ENCODE results near the gene CAMKMT.

CAMKMT gene

DNA sequence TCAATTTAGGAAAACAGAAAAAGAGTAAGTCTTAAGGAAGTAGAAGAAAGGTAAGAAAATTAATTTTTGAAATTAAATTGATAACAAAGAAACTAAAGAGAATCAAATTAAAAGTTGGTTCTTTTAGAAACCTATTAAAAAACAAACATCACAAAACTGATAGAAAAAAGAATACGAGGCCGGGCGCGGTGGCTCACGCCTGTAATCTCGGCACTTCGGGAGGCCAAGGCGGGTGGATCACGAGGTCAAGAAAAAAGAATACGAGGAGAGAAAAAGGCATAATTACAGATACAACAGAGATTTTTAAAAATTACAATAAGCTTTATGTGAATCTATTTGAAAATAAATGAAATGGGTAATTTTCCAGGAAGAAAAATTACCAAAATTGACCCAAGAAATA is 12.2 kb upstream of the CAMKMT start:
- Histone ChIP-seq H2BK15ac (ENCODE audit: low read length) (no peak overlapping the region), H3K4ac (ENCODE audit: low read length) (no peak overlapping the region), H3K79me1 (ENCODE audit: low read depth, low read length) (no peaks in the 10 kb centered on the region), H2BK5ac (ENCODE audit: low read length) (no peak overlapping the region), H2AFZ (ENCODE audit: low read length) (no peak overlapping the region), H3K9me3 (replicated peaks in 1 of 2; ENCODE audit: control insufficient read depth in 2 of 2, insufficient read depth in 1 of 2, low read depth in 1 of 2, low read length in 2 of 2) (peaks cover 0 to 3% of the 10 kb centered on the region in 2 donors), H3K23ac (ENCODE audit: low read depth, low read length, poor library complexity) (no peak overlapping the region), H3K18ac (ENCODE audit: low read length) (no peak overlapping the region), H2AK5ac (ENCODE audit: low read depth, low read length) (no peak overlapping the region), H3K4me1 (ENCODE audit: control insufficient read depth in 2 of 2, insufficient read depth in 1 of 2, low read depth in 1 of 2, low read length in 2 of 2) (no peaks in the 10 kb centered on the region), H4K8ac (ENCODE audit: low read depth, low read length) (no peak overlapping the region), H3K14ac (ENCODE audit: low read length) (no peak overlapping the region), H3K36me3 (replicated peaks in 1 of 2; ENCODE audit: control insufficient read depth in 2 of 2, insufficient read depth in 2 of 2, low read length in 2 of 2) (peaks cover 0 to 46% of the 10 kb centered on the region in 2 donors), H3K4me3 (ENCODE audit: low read length in 2 of 2) (no peak overlapping the region), H3K9ac (ENCODE audit: low read depth, low read length, poor library complexity) (no peak overlapping the region), H3K4me2 (ENCODE audit: insufficient read depth, low read length, poor library complexity, severe bottlenecking) (no peak overlapping the region), H3K27me3 (ENCODE audit: control insufficient read depth in 3 of 3, insufficient read depth in 3 of 3, low read depth in 1 of 3, low read length in 3 of 3) (no peaks in the 10 kb centered on the region), H4K91ac (ENCODE audit: low read depth, low read length, poor library complexity) (no peak overlapping the region), H2BK12ac (ENCODE audit: low read length) (no peak overlapping the region), H2BK120ac (ENCODE audit: low read depth, low read length) (no peak overlapping the region), H3K27ac (replicated peaks; ENCODE audit: low read length) (no peak overlapping the region)
- DNase-seq (ENCODE audit: low spot score), result no peak
- no CpG with 5 or more reads among the region's 10 CpGs for WGBS, 2 donors (ENCODE audit: extremely low coverage in 2 of 2, insufficient read length in 2 of 2, insufficient replicate concordance in 1 of 2)

DNA sequence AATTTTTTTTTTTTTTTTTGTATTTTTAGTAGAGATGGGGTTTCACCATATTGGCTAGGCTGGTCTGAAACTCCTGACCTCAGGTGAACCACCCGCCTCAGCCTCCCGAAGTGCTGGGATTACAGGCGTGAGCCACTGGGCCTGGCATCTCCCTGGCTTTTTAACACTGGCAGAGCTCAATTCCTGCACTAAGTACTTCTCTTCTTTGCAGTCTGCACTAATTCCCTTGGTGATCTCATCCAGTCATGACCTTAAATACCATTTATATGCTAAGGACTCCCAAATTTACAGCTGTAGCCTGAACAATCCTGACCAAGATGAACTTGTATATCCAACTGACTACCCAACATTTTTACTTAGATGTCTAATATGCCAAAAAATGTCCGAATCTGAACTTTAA is 10.7 kb upstream of the CAMKMT start:
- H4K91ac ChIP-seq (ENCODE audit: low read depth, low read length, poor library complexity), result no peak overlapping the region
- no peaks in the 10 kb centered on the region for H3K4me1 ChIP-seq (ENCODE audit: control insufficient read depth in 2 of 2, insufficient read depth in 1 of 2, low read depth in 1 of 2, low read length in 2 of 2)
- no peak overlapping the region for H3K23ac ChIP-seq (ENCODE audit: low read depth, low read length, poor library complexity)
- H2BK15ac ChIP-seq (ENCODE audit: low read length), result no peak overlapping the region
- H2AFZ ChIP-seq (ENCODE audit: low read length), result no peak overlapping the region
- H2BK5ac ChIP-seq (ENCODE audit: low read length), result no peak overlapping the region
- WGBS, 2 donors (ENCODE audit: extremely low coverage in 2 of 2, insufficient read length in 2 of 2, insufficient replicate concordance in 1 of 2), result 100% methylated on average over 1 of the region's 4 CpGs; no CpG with 5 or more reads in 1 of the 2 donors
- H3K9ac ChIP-seq (ENCODE audit: low read depth, low read length, poor library complexity), result no peak overlapping the region
- no peaks in the 10 kb centered on the region for H3K79me1 ChIP-seq (ENCODE audit: low read depth, low read length)
- H3K4ac ChIP-seq (ENCODE audit: low read length), result no peak overlapping the region
- no peak overlapping the region for H4K8ac ChIP-seq (ENCODE audit: low read depth, low read length)
- H3K27ac ChIP-seq (replicated peaks; ENCODE audit: low read length), result no peak overlapping the region
- H2AK5ac ChIP-seq (ENCODE audit: low read depth, low read length), result no peak overlapping the region
- H3K4me3 ChIP-seq (ENCODE audit: low read length in 2 of 2), result no peak overlapping the region
- peaks cover 0 to 41% of the 10 kb centered on the region in 2 donors for H3K36me3 ChIP-seq (replicated peaks in 1 of 2; ENCODE audit: control insufficient read depth in 2 of 2, insufficient read depth in 2 of 2, low read length in 2 of 2)
- no peak for DNase-seq (ENCODE audit: low spot score)
- H3K18ac ChIP-seq (ENCODE audit: low read length), result no peak overlapping the region
- no peak overlapping the region for H2BK120ac ChIP-seq (ENCODE audit: low read depth, low read length)
- H3K27me3 ChIP-seq (ENCODE audit: control insufficient read depth in 3 of 3, insufficient read depth in 3 of 3, low read depth in 1 of 3, low read length in 3 of 3), result no peaks in the 10 kb centered on the region
- peaks cover 0 to 3% of the 10 kb centered on the region in 2 donors for H3K9me3 ChIP-seq (replicated peaks in 1 of 2; ENCODE audit: control insufficient read depth in 2 of 2, insufficient read depth in 1 of 2, low read depth in 1 of 2, low read length in 2 of 2)
- H2BK12ac ChIP-seq (ENCODE audit: low read length), result no peak overlapping the region
- no peak overlapping the region for H3K4me2 ChIP-seq (ENCODE audit: insufficient read depth, low read length, poor library complexity, severe bottlenecking)
- H3K14ac ChIP-seq (ENCODE audit: low read length), result no peak overlapping the region

DNA sequence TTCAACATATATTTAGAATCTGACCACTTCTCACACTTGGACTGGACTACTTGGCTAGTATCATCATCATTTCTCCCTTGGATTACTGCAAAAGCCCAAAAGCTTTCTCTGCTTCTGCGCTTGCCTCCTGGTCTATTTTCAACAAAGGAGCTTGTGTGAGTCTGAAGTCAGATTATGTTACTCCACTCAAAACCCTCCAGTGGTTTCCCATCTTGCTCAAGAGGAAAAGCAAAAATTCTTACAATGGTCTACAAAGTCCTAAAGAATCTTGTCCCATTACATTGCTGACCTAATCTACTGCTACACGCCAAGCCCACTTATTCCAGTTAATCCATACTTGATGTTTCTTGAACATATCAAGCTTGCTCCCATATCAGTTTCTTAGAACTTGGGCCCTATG is 10.1 kb upstream of the CAMKMT start:
- no peak overlapping the region for H3K9ac ChIP-seq (ENCODE audit: low read depth, low read length, poor library complexity)
- no peak overlapping the region for H2BK120ac ChIP-seq (ENCODE audit: low read depth, low read length)
- H3K23ac ChIP-seq (ENCODE audit: low read depth, low read length, poor library complexity), result no peak overlapping the region
- peaks cover 0 to 38% of the 10 kb centered on the region in 2 donors for H3K36me3 ChIP-seq (replicated peaks in 1 of 2; ENCODE audit: control insufficient read depth in 2 of 2, insufficient read depth in 2 of 2, low read length in 2 of 2)
- H2BK12ac ChIP-seq (ENCODE audit: low read length), result no peak overlapping the region
- DNase-seq (ENCODE audit: low spot score), result no peak
- H3K4me3 ChIP-seq (ENCODE audit: low read length in 2 of 2), result no peak overlapping the region
- no peaks in the 10 kb centered on the region for H3K4me1 ChIP-seq (ENCODE audit: control insufficient read depth in 2 of 2, insufficient read depth in 1 of 2, low read depth in 1 of 2, low read length in 2 of 2)
- WGBS, 2 donors (ENCODE audit: extremely low coverage in 2 of 2, insufficient read length in 2 of 2, insufficient replicate concordance in 1 of 2), result no CpG with 5 or more reads among the region's 2 CpGs
- H4K8ac ChIP-seq (ENCODE audit: low read depth, low read length), result no peak overlapping the region
- H2BK15ac ChIP-seq (ENCODE audit: low read length), result no peak overlapping the region
- peaks cover 0 to 3% of the 10 kb centered on the region in 2 donors for H3K9me3 ChIP-seq (replicated peaks in 1 of 2; ENCODE audit: control insufficient read depth in 2 of 2, insufficient read depth in 1 of 2, low read depth in 1 of 2, low read length in 2 of 2)
- H3K4me2 ChIP-seq (ENCODE audit: insufficient read depth, low read length, poor library complexity, severe bottlenecking), result no peak overlapping the region
- H4K91ac ChIP-seq (ENCODE audit: low read depth, low read length, poor library complexity), result no peak overlapping the region
- no peaks in the 10 kb centered on the region for H3K79me1 ChIP-seq (ENCODE audit: low read depth, low read length)
- no peaks in the 10 kb centered on the region for H3K27me3 ChIP-seq (ENCODE audit: control insufficient read depth in 3 of 3, insufficient read depth in 3 of 3, low read depth in 1 of 3, low read length in 3 of 3)
- H3K18ac ChIP-seq (ENCODE audit: low read length), result no peak overlapping the region
- no peak overlapping the region for H3K4ac ChIP-seq (ENCODE audit: low read length)
- no peak overlapping the region for H2AFZ ChIP-seq (ENCODE audit: low read length)
- no peak overlapping the region for H3K27ac ChIP-seq (replicated peaks; ENCODE audit: low read length)
- H2AK5ac ChIP-seq (ENCODE audit: low read depth, low read length), result no peak overlapping the region
- no peak overlapping the region for H2BK5ac ChIP-seq (ENCODE audit: low read length)
- H3K14ac ChIP-seq (ENCODE audit: low read length), result no peak overlapping the region

DNA sequence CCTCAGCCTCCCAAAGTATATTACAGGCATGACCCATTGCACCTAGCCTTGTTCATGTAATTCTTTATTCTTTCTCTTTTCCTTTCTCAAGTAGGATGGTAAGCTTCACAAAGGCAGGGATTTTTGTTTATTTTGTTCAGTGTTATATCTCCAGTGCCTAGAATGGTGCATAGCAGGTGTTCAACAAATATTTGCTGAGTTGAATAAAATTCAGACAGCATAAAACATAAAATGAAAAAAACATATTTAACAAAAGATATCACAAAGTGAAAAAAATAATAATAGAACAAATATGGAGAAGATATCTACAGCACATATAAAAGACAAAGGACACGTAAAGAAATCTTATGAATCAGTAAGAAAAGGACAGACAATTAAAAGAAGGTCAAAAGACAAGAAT is 9.2 kb upstream of the CAMKMT start:
- H3K4me3 ChIP-seq (ENCODE audit: low read length in 2 of 2), result no peak overlapping the region
- no peaks in the 10 kb centered on the region for H3K27me3 ChIP-seq (ENCODE audit: control insufficient read depth in 3 of 3, insufficient read depth in 3 of 3, low read depth in 1 of 3, low read length in 3 of 3)
- no peak overlapping the region for H3K18ac ChIP-seq (ENCODE audit: low read length)
- H2AFZ ChIP-seq (ENCODE audit: low read length), result no peak overlapping the region
- no peak for DNase-seq (ENCODE audit: low spot score)
- peaks cover 0 to 3% of the 10 kb centered on the region in 2 donors for H3K9me3 ChIP-seq (replicated peaks in 1 of 2; ENCODE audit: control insufficient read depth in 2 of 2, insufficient read depth in 1 of 2, low read depth in 1 of 2, low read length in 2 of 2)
- no peaks in the 10 kb centered on the region for H3K79me1 ChIP-seq (ENCODE audit: low read depth, low read length)
- H4K8ac ChIP-seq (ENCODE audit: low read depth, low read length), result no peak overlapping the region
- no peak overlapping the region for H3K9ac ChIP-seq (ENCODE audit: low read depth, low read length, poor library complexity)
- H2BK12ac ChIP-seq (ENCODE audit: low read length), result no peak overlapping the region
- no peak overlapping the region for H2BK5ac ChIP-seq (ENCODE audit: low read length)
- no peak overlapping the region for H4K91ac ChIP-seq (ENCODE audit: low read depth, low read length, poor library complexity)
- no peak overlapping the region for H2AK5ac ChIP-seq (ENCODE audit: low read depth, low read length)
- H3K4ac ChIP-seq (ENCODE audit: low read length), result no peak overlapping the region
- peaks cover 0 to 38% of the 10 kb centered on the region in 2 donors for H3K36me3 ChIP-seq (replicated peaks in 1 of 2; ENCODE audit: control insufficient read depth in 2 of 2, insufficient read depth in 2 of 2, low read length in 2 of 2)
- no peak overlapping the region for H3K14ac ChIP-seq (ENCODE audit: low read length)
- no CpG with 5 or more reads among the region's 1 CpG for WGBS, 2 donors (ENCODE audit: extremely low coverage in 2 of 2, insufficient read length in 2 of 2, insufficient replicate concordance in 1 of 2)
- no peak overlapping the region for H2BK15ac ChIP-seq (ENCODE audit: low read length)
- H3K4me1 ChIP-seq (ENCODE audit: control insufficient read depth in 2 of 2, insufficient read depth in 1 of 2, low read depth in 1 of 2, low read length in 2 of 2), result no peaks in the 10 kb centered on the region
- H2BK120ac ChIP-seq (ENCODE audit: low read depth, low read length), result no peak overlapping the region
- H3K27ac ChIP-seq (replicated peaks; ENCODE audit: low read length), result no peak overlapping the region
- H3K4me2 ChIP-seq (ENCODE audit: insufficient read depth, low read length, poor library complexity, severe bottlenecking), result no peak overlapping the region
- H3K23ac ChIP-seq (ENCODE audit: low read depth, low read length, poor library complexity), result no peak overlapping the region
